HCT116 (cell line): ENCODE results near the gene IL18R1. TPM values are rescaled to one million over a fixed set of nuclear protein-coding genes. Genes with fewer than 3 reads are reported as not detected.

Source experiments
- ATAC-seq: fragments of 200-7000 bp; cut with Tn5 transposase; 2 replicates; pipeline ENCODE4 v1.9.1; 2020; ENCODE audit warnings: mild to moderate bottlenecking, moderate library complexity
- BruUV-seq: library from RNA; stranded (reverse); fragments of 400-500 nt; replicated peaks from 2 replicates; lab custom pipeline; 2021; lab: Mats Ljungman, UMichigan
- CTCF ChIA-PET: fragments of 300-600 bp; sonication (Branson Sonifier 250); formaldehyde crosslinking; loops from one replicate; lab custom pipeline; 2021; ENCODE audit warnings: antibody characterized with exemption; lab: Charles Lee
- POLR2A ChIA-PET: fragments of 300-600, 350-600 bp; sonication (Branson Sonifier 250); formaldehyde crosslinking; loops from one replicate; lab custom pipeline; 2021; ENCODE audit warnings: antibody characterized with exemption; lab: Charles Lee
- RAD21 ChIA-PET, 2 experiments: fragments of 300-600 bp; sonication (Branson Sonifier 250); formaldehyde crosslinking; loops; one replicate each; lab custom pipeline; 2023; ENCODE audit warnings: low total read pairs in 2 of 2; ENCODE audit not compliant: uncharacterized antibody in 2 of 2, unreplicated experiment in 2 of 2, low non-redundant PET in 1 of 2; lab: Charles Lee
- DNase-seq: peaks from one replicate; pipeline ENCODE4 v3.0.0-alpha.2; 2010; ENCODE audit warnings: low read depth, low spot score
- H2AFZ ChIP-seq: fragments of 200-600 bp; shearing (Covaris generic), sonication (generic); 2 replicates; pipeline ENCODE4 v1.6.1; 2017; ENCODE audit warnings: low read depth, mixed run types, mixed read lengths, antibody characterized with exemption, low read length; ENCODE audit not compliant: poor library complexity, severe bottlenecking
- H3K27ac ChIP-seq: 2 replicates; pipeline ENCODE4 v1.5.1; 2012; ENCODE audit warnings: low read depth, low read length
- H3K27me3 ChIP-seq: fragments of 200-600 bp; sonication (generic); 2 replicates; pipeline ENCODE4 v1.6.1; 2016; ENCODE audit warnings: mixed run types, low read length, mixed read lengths; ENCODE audit not compliant: insufficient read depth
- H3K36me3 ChIP-seq, 2 experiments: fragments of 200-500 bp in 1 of 2; fragments of 200-600 bp in 1 of 2; sonication (Bioruptor generic) in 1 of 2; sonication (generic) in 1 of 2; 2 replicates each; pipeline versions ENCODE4 v1.5.1 to v1.6.1; 2014 to 2016; ENCODE audit warnings: low read length in 2 of 2, inconsistent platforms in 1 of 2, mixed read lengths in 1 of 2, mixed run types in 1 of 2; ENCODE audit not compliant: insufficient read depth in 2 of 2, control insufficient read depth in 1 of 2
- H3K4me1 ChIP-seq, 2 experiments: fragments of 200-600 bp in 1 of 2; sonication (generic) in 1 of 2; 2 replicates each; pipeline versions ENCODE4 v1.5.1 to v1.6.1; 2012 to 2017; ENCODE audit warnings: low read length in 2 of 2, inconsistent platforms in 1 of 2, mild to moderate bottlenecking in 1 of 2, mixed read lengths in 1 of 2, mixed run types in 1 of 2, moderate library complexity in 1 of 2; ENCODE audit not compliant: insufficient read depth in 2 of 2, control insufficient read depth in 1 of 2
- H3K4me2 ChIP-seq: fragments of 200-600 bp; sonication (generic); 2 replicates; pipeline ENCODE4 v1.6.1; 2017; ENCODE audit warnings: mixed run types, low read length, mixed read lengths
- H3K4me3 ChIP-seq, 2 experiments: fragments of 200-600 bp in 1 of 2; sonication (generic) in 1 of 2; replicated peaks in 1 of 2; 2 replicates each; pipeline ENCODE4 v1.5.1; 2011 to 2016; ENCODE audit warnings: low read length in 2 of 2, control low read depth in 1 of 2, low read depth in 1 of 2, mild to moderate bottlenecking in 1 of 2, mixed read lengths in 1 of 2, mixed run types in 1 of 2
- H3K79me2 ChIP-seq: fragments of 200-600 bp; sonication (generic); 2 replicates; pipeline ENCODE4 v1.6.1; 2017; ENCODE audit warnings: mild to moderate bottlenecking, mixed run types, low read length, moderate library complexity, mixed read lengths; ENCODE audit not compliant: insufficient read depth
- H3K9ac ChIP-seq: fragments of 200-600 bp; sonication (generic); 2 replicates; pipeline ENCODE4 v1.6.1; 2016; ENCODE audit warnings: low read length, mixed read lengths
- H3K9me2 ChIP-seq: fragments of 200-600 bp; sonication (generic), shearing (Covaris generic); 2 replicates; pipeline ENCODE4 v1.6.1; 2017; ENCODE audit warnings: mixed run types, mild to moderate bottlenecking, moderate library complexity; ENCODE audit not compliant: insufficient read depth
- H3K9me3 ChIP-seq, 2 experiments: fragments of 200-500 bp in 1 of 2; fragments of 200-600 bp in 1 of 2; sonication (Bioruptor generic) in 1 of 2; sonication (generic) in 1 of 2; 2 replicates each; pipeline ENCODE4 v1.6.1; 2014 to 2017; ENCODE audit warnings: low read length in 2 of 2, mixed read lengths in 2 of 2, inconsistent platforms in 1 of 2, low read depth in 1 of 2, mild to moderate bottlenecking in 1 of 2, mixed run types in 1 of 2, moderate library complexity in 1 of 2; ENCODE audit not compliant: control insufficient read depth in 1 of 2, insufficient read depth in 1 of 2
- H4K20me1 ChIP-seq: fragments of 200-600 bp; sonication (generic), shearing (Covaris generic); 2 replicates; pipeline ENCODE4 v1.6.1; 2017; ENCODE audit warnings: mixed run types, mild to moderate bottlenecking, moderate library complexity; ENCODE audit not compliant: insufficient read depth
- CBX3 ChIP-seq: IDR thresholded peaks from 2 replicates; pipeline ENCODE4 v1.6.1; 2012; ENCODE audit warnings: low read depth
- EGR1 ChIP-seq: IDR thresholded peaks from 2 replicates; pipeline ENCODE4 v1.6.1; 2012; ENCODE audit warnings: low read depth
- ELF1 ChIP-seq: IDR thresholded peaks from 2 replicates; pipeline ENCODE4 v1.6.1; 2012; ENCODE audit warnings: low read depth, borderline replicate concordance
- EZH2 ChIP-seq: fragments of 200-600 bp; sonication (generic); IDR thresholded peaks from 2 replicates; pipeline ENCODE4 v1.6.1; 2017; ENCODE audit warnings: antibody characterized with exemption, mixed run types
- JUND ChIP-seq: IDR thresholded peaks from 2 replicates; pipeline ENCODE4 v1.6.1; 2012
- POLR2A ChIP-seq: IDR thresholded peaks from 2 replicates; pipeline ENCODE4 v1.7.0; 2011; ENCODE audit warnings: borderline replicate concordance; ENCODE audit not compliant: insufficient read depth, insufficient read length; ENCODE audit errors: extremely low read depth
- POLR2AphosphoS5 ChIP-seq: IDR thresholded peaks from 2 replicates; pipeline ENCODE4 v1.6.1; 2011; ENCODE audit warnings: mild to moderate bottlenecking, low read depth, low read length, moderate library complexity
- RAD21 ChIP-seq: IDR thresholded peaks from 2 replicates; pipeline ENCODE4 v1.6.1; 2012; ENCODE audit warnings: low read depth, mild to moderate bottlenecking
- SP1 ChIP-seq: IDR thresholded peaks from 2 replicates; pipeline ENCODE4 v1.6.1; 2012; ENCODE audit warnings: low read depth
- SRF ChIP-seq: IDR thresholded peaks from 2 replicates; pipeline ENCODE4 v1.6.1; 2012; ENCODE audit warnings: low read depth
- intact Hi-C: fragments of 100-400 bp; cut with micrococcal nuclease; formaldehyde crosslinking; loops from 2 replicates; pipeline ENCODE4 v1.10.0; 2022
- total RNA-seq: library from RNA; stranded (reverse); gene quantifications from one replicate; pipeline ENCODE4 v1.2.1, GENCODE V29; 2021; ENCODE audit not compliant: unreplicated experiment
- TF ChIP-seq, protein P1 (sequence below): IDR thresholded peaks from 2 replicates; pipeline ENCODE4 v1.6.1; 2012
- TF ChIP-seq, protein P2 (sequence below): IDR thresholded peaks from 2 replicates; pipeline ENCODE4 v1.6.1; 2012; ENCODE audit warnings: low read depth
- TF ChIP-seq, protein P3 (sequence below), 3 experiments: fragments of 200-600 bp in 1 of 3; sonication (generic) in 1 of 3; IDR thresholded peaks in 2 of 3; conservative IDR thresholded peaks in 1 of 3; 2 replicates each; pipeline ENCODE4 v1.5.1; 2012 to 2017; ENCODE audit warnings: low read depth in 2 of 3, low read length in 2 of 3, antibody characterized with exemption in 1 of 3, borderline replicate concordance in 1 of 3, control low read depth in 1 of 3, mild to moderate bottlenecking in 1 of 3, mixed read lengths in 1 of 3, mixed run types in 1 of 3, moderate library complexity in 1 of 3; ENCODE audit not compliant: insufficient read depth in 1 of 3

Gene IL18R1
- total RNA-seq, 1 experiment from 2014 or later: 1.5 TPM

DNA sequence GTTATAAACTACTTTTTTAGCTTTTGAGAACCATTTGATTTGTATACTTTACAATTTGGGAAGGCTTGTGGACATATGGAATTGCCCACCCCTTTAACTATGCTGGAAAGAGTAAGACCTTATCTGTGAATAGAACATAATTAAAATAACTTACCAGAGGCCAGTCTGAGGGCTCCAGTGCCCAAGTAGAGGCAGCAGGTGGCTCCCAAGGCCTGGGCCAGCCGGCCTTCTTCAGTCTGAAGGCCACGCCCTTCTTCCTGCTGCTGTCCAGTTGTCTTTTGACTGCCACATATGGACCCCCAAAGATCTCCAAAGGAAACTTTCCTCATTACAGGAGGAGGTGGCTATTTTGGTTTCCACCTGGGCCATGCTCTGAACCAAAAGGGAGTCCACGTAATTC lies 55.4 kb downstream of the IL18R1 start:
- no peak overlapping the region for H3K4me2 ChIP-seq
- CTCF ChIA-PET: no interaction called here

More for the DNA sequence above, 55.4 kb downstream of the IL18R1 start:
- Histone ChIP-seq H2AFZ (no peak overlapping the region), H3K79me2 (no peaks in the 10 kb centered on the region), H3K4me1 (no peaks in the 10 kb centered on the region), H3K4me3 (no peak overlapping the region), H3K27me3 (no peaks in the 10 kb centered on the region), H3K36me3 (no peaks in the 10 kb centered on the region), H3K9me3 (no peaks in the 10 kb centered on the region; a peak in 1 of 4 replicates), H3K9ac (no peak overlapping the region), H3K27ac (no peak overlapping the region), H4K20me1 (no peaks in the 10 kb centered on the region), H3K9me2 (no peaks in the 10 kb centered on the region)
- TF ChIP-seq, protein P1, sequence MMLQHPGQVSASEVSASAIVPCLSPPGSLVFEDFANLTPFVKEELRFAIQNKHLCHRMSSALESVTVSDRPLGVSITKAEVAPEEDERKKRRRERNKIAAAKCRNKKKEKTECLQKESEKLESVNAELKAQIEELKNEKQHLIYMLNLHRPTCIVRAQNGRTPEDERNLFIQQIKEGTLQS: no peak
- TF ChIP-seq EZH2 (no peak), CBX3 (no peak), JUND (no peak), EGR1 (no peak), POLR2A (no peak), SP1 (no peak), POLR2AphosphoS5 (no peak), RAD21 (no peak), ELF1 (no peak), SRF (no peak)
- TF ChIP-seq, protein P2, sequence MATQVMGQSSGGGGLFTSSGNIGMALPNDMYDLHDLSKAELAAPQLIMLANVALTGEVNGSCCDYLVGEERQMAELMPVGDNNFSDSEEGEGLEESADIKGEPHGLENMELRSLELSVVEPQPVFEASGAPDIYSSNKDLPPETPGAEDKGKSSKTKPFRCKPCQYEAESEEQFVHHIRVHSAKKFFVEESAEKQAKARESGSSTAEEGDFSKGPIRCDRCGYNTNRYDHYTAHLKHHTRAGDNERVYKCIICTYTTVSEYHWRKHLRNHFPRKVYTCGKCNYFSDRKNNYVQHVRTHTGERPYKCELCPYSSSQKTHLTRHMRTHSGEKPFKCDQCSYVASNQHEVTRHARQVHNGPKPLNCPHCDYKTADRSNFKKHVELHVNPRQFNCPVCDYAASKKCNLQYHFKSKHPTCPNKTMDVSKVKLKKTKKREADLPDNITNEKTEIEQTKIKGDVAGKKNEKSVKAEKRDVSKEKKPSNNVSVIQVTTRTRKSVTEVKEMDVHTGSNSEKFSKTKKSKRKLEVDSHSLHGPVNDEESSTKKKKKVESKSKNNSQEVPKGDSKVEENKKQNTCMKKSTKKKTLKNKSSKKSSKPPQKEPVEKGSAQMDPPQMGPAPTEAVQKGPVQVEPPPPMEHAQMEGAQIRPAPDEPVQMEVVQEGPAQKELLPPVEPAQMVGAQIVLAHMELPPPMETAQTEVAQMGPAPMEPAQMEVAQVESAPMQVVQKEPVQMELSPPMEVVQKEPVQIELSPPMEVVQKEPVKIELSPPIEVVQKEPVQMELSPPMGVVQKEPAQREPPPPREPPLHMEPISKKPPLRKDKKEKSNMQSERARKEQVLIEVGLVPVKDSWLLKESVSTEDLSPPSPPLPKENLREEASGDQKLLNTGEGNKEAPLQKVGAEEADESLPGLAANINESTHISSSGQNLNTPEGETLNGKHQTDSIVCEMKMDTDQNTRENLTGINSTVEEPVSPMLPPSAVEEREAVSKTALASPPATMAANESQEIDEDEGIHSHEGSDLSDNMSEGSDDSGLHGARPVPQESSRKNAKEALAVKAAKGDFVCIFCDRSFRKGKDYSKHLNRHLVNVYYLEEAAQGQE: no peak
- TF ChIP-seq, protein P3, sequence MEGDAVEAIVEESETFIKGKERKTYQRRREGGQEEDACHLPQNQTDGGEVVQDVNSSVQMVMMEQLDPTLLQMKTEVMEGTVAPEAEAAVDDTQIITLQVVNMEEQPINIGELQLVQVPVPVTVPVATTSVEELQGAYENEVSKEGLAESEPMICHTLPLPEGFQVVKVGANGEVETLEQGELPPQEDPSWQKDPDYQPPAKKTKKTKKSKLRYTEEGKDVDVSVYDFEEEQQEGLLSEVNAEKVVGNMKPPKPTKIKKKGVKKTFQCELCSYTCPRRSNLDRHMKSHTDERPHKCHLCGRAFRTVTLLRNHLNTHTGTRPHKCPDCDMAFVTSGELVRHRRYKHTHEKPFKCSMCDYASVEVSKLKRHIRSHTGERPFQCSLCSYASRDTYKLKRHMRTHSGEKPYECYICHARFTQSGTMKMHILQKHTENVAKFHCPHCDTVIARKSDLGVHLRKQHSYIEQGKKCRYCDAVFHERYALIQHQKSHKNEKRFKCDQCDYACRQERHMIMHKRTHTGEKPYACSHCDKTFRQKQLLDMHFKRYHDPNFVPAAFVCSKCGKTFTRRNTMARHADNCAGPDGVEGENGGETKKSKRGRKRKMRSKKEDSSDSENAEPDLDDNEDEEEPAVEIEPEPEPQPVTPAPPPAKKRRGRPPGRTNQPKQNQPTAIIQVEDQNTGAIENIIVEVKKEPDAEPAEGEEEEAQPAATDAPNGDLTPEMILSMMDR (IDR thresholded peaks at IDR 0.05 in 2 of 3, conservative IDR thresholded peaks at IDR 0.05 in 1 of 3; ENCODE audit: borderline replicate concordance in 1 of 3, insufficient read depth in 1 of 3, low read depth in 2 of 3, low read length in 2 of 3): no peak
- ChIA-PET RAD21 (no interaction called here), POLR2A (no interaction called here)
- intact Hi-C loops: no loop called here
- ATAC-seq (no peak), DNase-seq (no peak)
- BruUV-seq: no TSS peak
